Stimulated activated CD4-positive, alpha-beta T cell treated with anti-CD3 and anti-CD28 coated beads, TNF-alpha, amount 100 ng/mL, for 1 hour (primary cell): Measurements from ENCODE around the gene ARL15.

Source experiments
- DNase-seq, 3 donors: peaks; one replicate each; pipeline ENCODE4 v3.0.0-alpha.2; 2020; ENCODE audit warnings: low read depth in 3 of 3, low spot score in 1 of 3

ARL15 gene

DNA sequence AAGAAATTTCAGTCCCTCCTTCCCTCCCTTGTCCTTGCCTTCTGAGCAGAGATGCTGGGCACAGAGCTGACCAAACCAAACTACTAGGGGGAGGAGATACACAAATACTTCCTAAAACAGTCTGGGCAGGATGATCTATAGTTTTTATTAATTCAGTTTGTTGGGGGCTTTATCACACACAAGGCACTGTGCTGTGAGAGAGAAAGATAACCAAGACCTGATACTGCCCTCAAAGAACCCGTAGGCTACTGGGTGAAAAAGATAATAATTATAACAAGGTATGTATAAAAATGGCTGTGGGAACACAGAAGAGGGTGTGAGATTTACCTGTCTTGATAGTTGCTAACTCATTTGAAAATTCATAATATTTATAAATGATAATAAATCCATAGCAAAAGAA, 395.3 kb downstream of the ARL15 start:
- DNase-seq = no peak

DNA sequence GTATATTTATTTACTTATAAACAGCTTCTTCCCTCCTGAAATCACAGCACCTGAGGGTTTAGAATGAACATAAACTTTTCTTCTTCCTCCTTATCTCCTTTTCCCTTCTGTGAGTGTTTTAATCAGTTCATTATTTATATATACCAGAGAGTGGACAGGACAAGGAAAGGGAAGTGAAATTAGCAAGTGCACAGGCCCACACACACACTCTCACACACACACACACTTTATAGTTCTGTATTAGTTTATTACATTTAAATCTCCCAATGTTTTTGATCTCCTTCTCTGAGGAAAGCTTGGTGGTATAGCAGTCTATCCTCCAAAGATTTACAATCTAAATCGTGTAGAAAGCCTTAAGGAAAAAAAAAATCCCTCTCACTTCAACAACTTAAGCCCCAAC, 396.4 kb downstream of the ARL15 start:
- DNase-seq = no peak

- DNase-seq = no peak
These were observed 401.6 kb downstream of the ARL15 start for GRCh38 chr5:53908757-53909156.

DNA sequence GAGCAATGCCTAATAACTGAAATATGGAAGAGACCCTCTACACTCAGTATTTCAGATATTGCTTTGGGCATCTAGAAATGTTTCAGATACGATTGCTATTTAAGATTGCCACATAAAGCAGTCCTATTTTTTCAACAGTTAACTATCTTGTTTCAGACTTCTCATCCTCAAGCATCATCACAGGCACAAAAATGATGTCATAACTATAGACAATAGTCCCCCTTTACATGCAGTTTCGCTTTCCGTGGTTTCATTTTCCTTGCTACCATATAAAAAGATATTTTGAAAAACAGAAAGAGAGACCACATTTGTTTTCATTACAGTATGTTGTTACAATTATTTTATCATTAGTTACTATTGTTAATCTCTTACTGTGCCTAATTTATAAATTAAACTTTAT, 402.5 kb downstream of the ARL15 start:
- DNase-seq = no peak

GRCh38 chr5:53906736-53907135, 403.6 kb downstream of the ARL15 start:
- no peak for DNase-seq

DNA sequence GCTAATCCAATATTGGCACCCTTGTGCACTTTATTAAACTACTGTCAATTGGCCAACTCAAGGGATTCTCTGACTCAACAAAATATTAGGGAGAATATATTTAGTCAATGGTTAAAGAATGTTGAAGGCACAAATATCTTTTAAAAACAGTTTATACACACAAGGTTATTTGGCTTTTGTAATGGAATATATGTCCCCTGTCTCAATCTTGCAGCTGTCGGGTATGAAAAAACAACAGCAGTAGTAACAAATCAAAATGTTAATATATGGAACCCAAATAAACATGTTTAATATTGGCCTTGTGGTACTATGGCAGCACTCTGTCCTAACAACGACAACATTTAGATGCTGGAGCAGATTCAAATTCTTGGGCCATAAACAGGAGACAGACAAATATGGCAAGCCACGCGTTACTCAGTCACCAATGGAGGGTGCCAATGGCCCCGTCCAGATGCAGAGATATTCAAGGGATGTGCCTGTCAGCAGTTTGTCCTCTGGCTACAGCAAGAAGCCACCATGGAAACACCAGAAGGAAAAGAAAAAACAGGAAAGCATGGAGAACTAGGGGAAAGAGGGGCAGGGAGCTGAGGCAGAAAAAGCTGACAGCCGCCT, 408.0 kb downstream of the ARL15 start:
- DNase-seq = no peak

GRCh38 chr5:53900677-53901076, 409.7 kb downstream of the ARL15 start:
- DNase-seq = no peak

- no peak for DNase-seq
These were observed 415.2 kb downstream of the ARL15 start for GRCh38 chr5:53895091-53895683.

- DNase-seq = no peak
These were observed 416.7 kb downstream of the ARL15 start for GRCh38 chr5:53893626-53894025.

DNA sequence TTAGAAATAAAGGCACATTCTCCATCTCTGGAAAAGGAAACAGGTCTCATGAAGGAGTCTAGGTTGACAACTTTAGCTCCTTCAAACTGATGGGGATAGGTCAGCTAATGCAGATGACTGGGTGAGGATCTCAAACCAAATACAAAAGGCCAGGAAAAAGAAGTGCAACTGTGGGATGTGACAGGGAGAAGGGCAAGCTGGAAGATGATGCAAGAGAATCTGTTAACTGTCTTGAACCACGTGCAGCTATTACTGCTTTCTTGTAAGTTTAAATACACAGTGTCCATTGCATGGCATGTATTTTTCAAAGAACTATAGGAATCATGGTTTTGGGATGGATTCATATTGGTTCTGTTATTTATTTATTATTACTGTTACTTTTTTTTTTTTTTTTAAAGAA, 418.1 kb downstream of the ARL15 start:
- DNase-seq = no peak

DNA sequence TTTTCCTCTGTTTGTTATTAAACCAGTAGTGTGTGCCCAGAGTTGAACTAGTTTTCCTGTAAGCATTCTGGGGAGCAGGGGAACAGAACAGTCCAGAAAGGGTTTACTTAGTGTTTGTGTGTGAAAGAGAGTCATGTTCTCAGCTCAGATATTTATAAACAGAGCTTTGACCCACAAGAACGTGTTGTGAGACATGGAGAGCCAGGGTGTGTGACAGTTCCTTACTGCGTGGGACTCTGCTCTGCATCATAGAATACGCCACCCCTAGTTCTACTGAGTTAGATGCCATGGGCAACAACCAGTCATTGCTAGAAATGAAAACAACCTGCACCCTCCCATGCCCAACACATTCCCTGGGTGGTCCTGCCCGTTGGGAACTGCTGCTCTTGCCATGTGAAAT, 419.2 kb downstream of the ARL15 start:
- no peak for DNase-seq

DNA sequence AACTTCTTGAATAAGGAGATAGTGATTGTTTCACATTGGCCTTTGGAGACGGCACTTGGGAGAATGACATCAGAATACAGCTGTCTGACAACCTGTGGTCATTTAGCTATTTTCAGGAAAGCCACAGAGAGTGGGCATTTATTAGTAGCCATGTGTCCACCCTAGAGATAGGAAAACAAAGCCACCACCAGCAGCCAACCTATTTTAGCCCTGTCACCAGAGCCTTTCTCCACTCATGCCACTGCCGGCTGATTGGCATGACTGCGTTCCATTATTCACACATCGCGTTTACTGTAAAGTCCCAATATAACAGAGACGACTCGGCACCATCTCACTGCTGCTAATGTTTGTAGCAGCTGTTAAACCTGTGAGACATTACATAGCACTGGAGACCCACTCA, 419.9 kb downstream of the ARL15 start:
- DNase-seq = no peak

GRCh38 chr5:53884844-53885243, 425.5 kb downstream of the ARL15 start:
- DNase-seq = no peak

DNA sequence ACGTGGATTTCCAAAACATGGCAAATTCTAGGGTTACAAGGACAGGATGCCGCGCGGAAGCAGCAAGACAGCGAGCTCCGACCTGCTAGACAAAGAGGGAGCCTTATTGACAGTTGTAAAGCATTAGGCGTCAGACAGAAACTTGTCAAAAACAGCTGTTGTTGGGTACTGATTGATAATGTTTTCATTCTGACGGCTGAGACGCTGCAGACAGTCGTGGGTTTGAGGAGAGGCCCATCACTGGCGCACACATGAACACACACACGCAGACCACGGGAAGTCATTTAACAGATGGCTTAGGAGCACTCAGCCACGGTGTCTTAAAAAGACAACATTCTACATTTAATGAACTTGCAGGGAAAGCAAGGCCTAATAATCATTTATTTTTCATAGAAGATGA, 426.0 kb downstream of the ARL15 start:
- DNase-seq = no peak

GRCh38 chr5:53882676-53883031, 427.7 kb downstream of the ARL15 start:
- no peak for DNase-seq

GRCh38 chr5:53882006-53882675, 428.2 kb downstream of the ARL15 start:
- DNase-seq = no peak

DNA sequence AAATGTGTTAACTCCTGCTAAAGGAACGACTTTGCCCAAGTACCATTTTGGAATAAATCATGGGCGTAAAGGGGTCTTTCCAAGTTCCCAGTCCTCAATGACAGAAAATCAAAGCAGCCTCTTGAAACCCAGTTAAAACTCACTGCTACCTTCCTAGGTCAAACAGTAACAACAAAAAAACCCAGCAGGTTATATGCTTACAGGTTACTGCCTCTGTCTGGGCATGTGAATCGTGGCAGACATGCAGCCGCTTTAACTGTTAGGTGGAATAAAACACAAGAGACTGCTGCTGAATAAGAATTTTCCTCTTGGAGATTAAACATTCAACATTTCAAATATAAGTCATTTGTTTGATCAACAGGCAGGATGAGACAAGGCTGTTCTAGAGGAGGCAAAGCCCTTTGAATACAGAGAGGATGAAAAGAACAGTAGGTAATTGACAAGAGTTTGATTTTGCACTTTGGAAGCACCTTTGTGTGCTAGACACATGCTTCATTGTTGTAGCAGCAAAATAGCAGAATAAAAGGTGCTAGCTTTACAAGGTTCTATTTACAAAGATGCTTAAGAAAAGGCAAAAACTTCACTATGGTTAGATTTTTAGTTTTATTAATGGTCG, 430.6 kb downstream of the ARL15 start:
- DNase-seq = no peak

DNA sequence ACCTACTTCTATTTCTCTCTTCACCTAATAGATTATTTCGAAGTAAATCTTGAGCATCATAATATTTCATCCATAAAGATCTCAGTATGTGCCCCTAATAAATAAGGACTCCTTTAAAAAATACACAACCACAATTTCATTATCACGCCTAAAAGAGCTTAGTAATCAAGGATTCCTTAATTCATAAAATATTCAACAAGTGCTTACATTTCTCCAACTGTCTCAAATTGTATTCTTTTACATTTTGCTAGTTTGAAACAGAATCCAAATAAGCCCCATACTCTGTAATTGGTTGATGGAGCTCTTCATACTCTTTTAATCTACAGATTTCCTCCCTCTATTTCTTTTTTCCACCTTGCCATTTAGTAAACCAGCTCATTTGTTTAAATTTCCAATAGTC, 432.4 kb downstream of the ARL15 start:
- no peak for DNase-seq

DNA sequence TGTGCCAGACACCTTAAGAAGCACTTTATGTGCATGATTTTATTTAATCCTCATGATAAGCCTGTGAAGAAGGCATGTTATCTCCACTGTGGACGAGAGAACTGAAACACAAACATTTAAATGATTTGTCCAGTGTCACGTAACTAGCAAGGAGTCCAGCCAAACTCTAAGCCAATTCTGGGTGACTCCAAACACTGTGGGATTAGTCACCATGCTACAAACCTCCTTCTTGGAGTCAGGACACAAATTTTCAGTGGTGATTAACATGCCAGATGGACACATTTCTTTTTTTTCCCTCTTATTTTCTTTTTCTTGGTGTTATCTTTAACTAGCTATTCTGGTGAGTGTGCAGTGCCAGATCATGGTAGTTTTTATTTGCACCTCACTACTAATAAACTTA, 433.1 kb downstream of the ARL15 start:
- no peak for DNase-seq

DNA sequence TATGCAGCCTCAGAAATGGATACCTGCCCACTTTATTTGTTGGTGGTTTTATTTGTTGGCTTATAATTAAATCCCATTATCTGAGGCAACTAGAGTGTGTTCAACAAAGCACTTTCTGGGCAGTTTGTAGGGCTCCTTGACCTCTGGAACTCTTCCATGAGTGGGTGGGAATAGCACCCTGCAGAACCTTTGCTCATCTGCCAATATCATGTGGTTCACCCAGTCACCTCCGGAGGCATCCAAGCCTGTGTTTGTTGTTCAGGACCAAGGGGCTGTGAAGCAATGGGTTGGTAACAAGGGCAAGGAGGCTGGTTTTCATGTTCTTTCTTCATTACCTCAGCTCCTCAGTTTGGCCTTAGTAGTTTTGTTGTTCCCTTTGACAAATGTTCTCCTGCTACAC, 436.0 kb downstream of the ARL15 start:
- no peak for DNase-seq

DNA sequence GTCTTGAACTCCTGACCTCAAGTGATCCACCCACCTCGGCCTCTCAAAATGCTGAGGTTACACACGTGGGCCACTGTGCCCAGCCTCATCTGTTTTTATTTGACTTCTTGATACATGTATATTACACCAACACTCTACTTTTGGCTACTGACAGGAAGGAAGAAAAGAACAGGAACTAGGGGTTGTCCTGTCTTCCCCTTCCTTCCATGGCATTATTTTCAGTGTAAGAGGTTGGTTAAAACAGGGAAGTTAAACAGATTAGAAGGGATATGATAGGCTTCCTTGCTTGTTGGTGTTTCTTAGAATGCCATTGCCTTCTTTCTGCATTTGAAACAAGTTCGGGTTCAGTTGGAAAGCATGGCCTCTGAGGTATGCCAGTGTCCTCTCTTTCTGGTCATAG, 437.1 kb downstream of the ARL15 start:
- no peak for DNase-seq

DNA sequence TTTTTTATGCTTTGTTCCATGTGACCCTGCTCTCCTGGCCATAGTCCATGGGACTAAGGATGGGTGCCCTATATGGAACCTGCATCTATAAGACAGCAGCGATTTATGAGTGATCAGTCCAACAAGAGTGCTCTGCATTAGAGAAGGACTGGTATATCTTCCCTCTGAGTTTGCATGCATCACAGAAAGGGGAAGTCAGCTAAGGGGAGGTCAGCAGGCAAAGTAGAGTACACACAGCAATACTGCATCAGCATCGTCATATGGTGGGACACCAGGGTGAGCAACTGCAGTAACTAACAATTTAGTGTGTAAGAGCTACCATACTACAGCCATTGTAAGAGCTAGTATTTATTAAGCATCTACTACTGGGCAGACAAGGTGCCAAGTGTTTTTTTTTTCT, 438.6 kb downstream of the ARL15 start:
- no peak for DNase-seq

- no peak for DNase-seq
These were observed 439.3 kb downstream of the ARL15 start for GRCh38 chr5:53871050-53871449.
